GM12878 (cell line): ENCODE measurements around the gene JOSD2. TPM values are rescaled to one million over a fixed set of nuclear protein-coding genes. Genes with fewer than 3 reads are reported as not detected.

Experiments used
- ATAC-seq: fragments of 200-7000 bp; cut with Tn5 transposase; 3 replicates; pipeline ENCODE4 v1.9.1; 2020; ENCODE audit warnings: mild to moderate bottlenecking, moderate library complexity
- BruUV-seq: library from RNA; stranded (reverse); fragments of 400-500 nt; replicated peaks from 2 replicates; lab custom pipeline; 2021; lab: Mats Ljungman, UMichigan
- CTCF ChIA-PET: fragments of 300-600 bp; sonication (Branson Sonifier 250); formaldehyde crosslinking; extraction: SDS; loops from one replicate; lab custom pipeline; 2021; ENCODE audit warnings: inconsistent platforms; lab: Yijun Ruan, JAX
- POLR2A ChIA-PET: fragments of 350-600 bp; formaldehyde crosslinking; extraction: SDS; loops from one replicate; lab custom pipeline; 2021; ENCODE audit warnings: inconsistent platforms; lab: Charles Lee
- RAD21 ChIA-PET: fragments of 300-600 bp; sonication (Branson Sonifier 250); formaldehyde crosslinking; loops from one replicate; lab custom pipeline; 2023; ENCODE audit warnings: antibody characterized with exemption; ENCODE audit not compliant: unreplicated experiment; lab: Charles Lee
- SMC1A ChIA-PET: fragments of 300-600 bp; sonication (Branson Sonifier 250); formaldehyde crosslinking; loops from one replicate; lab custom pipeline; 2023; ENCODE audit not compliant: unreplicated experiment, uncharacterized antibody; lab: Charles Lee
- DNase-seq: peaks from one replicate; pipeline ENCODE4 v3.0.0-alpha.2; 2011; ENCODE audit warnings: low read depth, low spot score
- FAIRE-seq: peaks from 3 replicates; lab custom pipeline; 2011; peaks lifted over from hg19 to GRCh38; lab: Jason Lieb, UNC
- H2AFZ ChIP-seq: 2 replicates; pipeline ENCODE4 v1.6.0; 2011; ENCODE audit warnings: low read depth, low read length, control low read depth; ENCODE audit not compliant: control insufficient read depth
- H3K27ac ChIP-seq: 2 replicates; pipeline ENCODE4 v1.5.1; 2011; ENCODE audit warnings: control low read depth; ENCODE audit not compliant: control insufficient read depth, insufficient read depth
- H3K27me3 ChIP-seq, 2 experiments: replicated peaks in 1 of 2; 2 replicates each; pipeline versions ENCODE4 v1.6.0 to v1.6.1; 2011; ENCODE audit warnings: low read length in 1 of 2; ENCODE audit not compliant: control insufficient read depth in 2 of 2, insufficient read depth in 2 of 2
- H3K36me3 ChIP-seq, 2 experiments: 2 replicates each; pipeline ENCODE4 v1.5.1; 2011; ENCODE audit warnings: low read length in 1 of 2; ENCODE audit not compliant: control insufficient read depth in 2 of 2, insufficient read depth in 2 of 2
- H3K4me1 ChIP-seq: 2 replicates; pipeline ENCODE4 v1.6.1; 2011; ENCODE audit warnings: mild to moderate bottlenecking, low read length, moderate library complexity, mixed read lengths; ENCODE audit not compliant: control insufficient read depth, insufficient read depth
- H3K4me2 ChIP-seq: 2 replicates; pipeline ENCODE4 v1.6.0; 2011; ENCODE audit warnings: control low read depth; ENCODE audit not compliant: control insufficient read depth, insufficient read depth
- H3K4me3 ChIP-seq: fragments of 200-600 bp; sonication (generic); 2 replicates; pipeline ENCODE4 v1.5.1; 2016
- H3K79me2 ChIP-seq: 2 replicates; pipeline ENCODE4 v1.6.0; 2011; ENCODE audit warnings: low read length; ENCODE audit not compliant: control insufficient read depth, insufficient read depth
- H3K9ac ChIP-seq: 2 replicates; pipeline ENCODE4 v1.8.0; 2011; ENCODE audit warnings: low read length, control low read depth, mixed read lengths; ENCODE audit not compliant: control insufficient read depth, insufficient read depth
- H3K9me3 ChIP-seq: replicated peaks from 3 replicates; pipeline ENCODE4 v1.5.1; 2011; ENCODE audit warnings: mild to moderate bottlenecking, low read length; ENCODE audit not compliant: control insufficient read depth, insufficient read depth
- H4K20me1 ChIP-seq: 2 replicates; pipeline ENCODE4 v1.6.0; 2011; ENCODE audit not compliant: control insufficient read depth, insufficient read depth
- CBX3 ChIP-seq: fragments of 200-600 bp; sonication (generic); IDR thresholded peaks from 2 replicates; pipeline ENCODE4 v1.6.1; 2016; ENCODE audit warnings: low read depth, borderline replicate concordance
- ESRRA ChIP-seq: IDR thresholded peaks from 2 replicates; pipeline ENCODE4 v1.6.1; 2012; ENCODE audit warnings: mild to moderate bottlenecking, low read length, improper control_type of control experiment
- HDAC6 ChIP-seq: fragments of 200-600 bp; sonication (generic); IDR thresholded peaks from one replicate; pipeline ENCODE4 v1.8.0; 2017; ENCODE audit warnings: antibody characterized with exemption; ENCODE audit not compliant: unreplicated experiment
- NFYB ChIP-seq: IDR thresholded peaks from 2 replicates; pipeline ENCODE4 v1.6.1; 2011; ENCODE audit warnings: low read depth, mild to moderate bottlenecking, low read length, improper control_type of control experiment, moderate library complexity; ENCODE audit not compliant: insufficient read depth
- POLR2AphosphoS5 ChIP-seq: IDR thresholded peaks from 2 replicates; pipeline ENCODE4 v1.6.1; 2011; ENCODE audit warnings: mild to moderate bottlenecking, low read length, inconsistent platforms
- RUNX3 ChIP-seq: IDR thresholded peaks from 2 replicates; pipeline ENCODE4 v1.6.1; 2012; ENCODE audit warnings: low read length, inconsistent platforms
- SPI1 ChIP-seq: IDR thresholded peaks from 2 replicates; pipeline ENCODE4 v1.6.1; 2011; ENCODE audit warnings: low read depth, mild to moderate bottlenecking, low read length, moderate library complexity, borderline replicate concordance; ENCODE audit not compliant: insufficient read depth
- ZNF384 ChIP-seq: IDR thresholded peaks from 2 replicates; pipeline ENCODE4 v1.6.1; 2012; ENCODE audit warnings: low read depth, mild to moderate bottlenecking, low read length, improper control_type of control experiment, borderline replicate concordance
- WGBS: methylation state at CpG from one replicate; pipeline ENCODE4 v1.1.6; 2016; ENCODE audit warnings: low lambda C conversion rate; ENCODE audit not compliant: insufficient replicate concordance, insufficient coverage; ENCODE audit errors: missing lambda C conversion rate; 5-methylcytosine and 5-hydroxymethylcytosine counted together
- in situ Hi-C: fragments of 300-500 bp; cut with MboI; formaldehyde crosslinking; loops from 9 replicates; pipeline ENCODE4 v1.14.3; 2018; ENCODE audit warnings: mixed read lengths
- intact Hi-C: fragments of 100-400 bp; cut with micrococcal nuclease; formaldehyde crosslinking; loops from one replicate; pipeline ENCODE4 v1.14.2; 2022; ENCODE audit not compliant: unreplicated experiment
- polyA plus RNA-seq, 11 experiments: library from polyadenylated mRNA; depleted of rRNA in 4 of 11; unstranded in 6 of 11; stranded (reverse) in 5 of 11; fragments of >200 nt; fragmentation: Nextera tagmentation in 4 of 11; fragmentation: Illumina TruSeq in 1 of 11; extraction: Ambion mirVana in 4 of 11; extraction: Trizol in 1 of 11; gene quantifications; 1 replicate in 1 of 11; 2 replicates in 10 of 11; pipeline versions ENCODE4 v1.2.1 to v1.2.3, GENCODE V29; 2011 to 2016; ENCODE audit warnings: inconsistent platforms in 2 of 11, missing spikeins in 2 of 11, low read depth in 1 of 11
- total RNA-seq, 4 experiments: library from RNA; depleted of rRNA in 3 of 4; stranded (reverse); fragments of >200 nt in 3 of 4; fragmentation: Illumina TruSeq in 1 of 4; extraction: Trizol in 1 of 4; gene quantifications; 2 replicates each; pipeline versions ENCODE4 v1.2.1 to v1.2.3, GENCODE V29; 2013 to 2021
- TF ChIP-seq, protein P1 (sequence below): IDR thresholded peaks from 2 replicates; pipeline ENCODE4 v1.6.1; 2011; ENCODE audit warnings: borderline replicate concordance, low read depth, mild to moderate bottlenecking, moderate library complexity, mixed read lengths, low read length; ENCODE audit not compliant: insufficient read depth; ENCODE audit errors: extremely low read length
- TF ChIP-seq, protein P2 (sequence below), 3 experiments: IDR thresholded peaks in 2 of 3; conservative IDR thresholded peaks in 1 of 3; 2 replicates each; pipeline ENCODE4 v1.5.1; 2011; ENCODE audit warnings: low read depth in 3 of 3, low read length in 3 of 3, mild to moderate bottlenecking in 3 of 3, control low read depth in 2 of 3, moderate library complexity in 2 of 3, inconsistent platforms in 1 of 3, mixed read lengths in 1 of 3; ENCODE audit not compliant: control insufficient read depth in 2 of 3, insufficient read depth in 1 of 3; ENCODE audit errors: extremely low read depth in 1 of 3
- TF ChIP-seq, protein P3 (sequence below): fragments of 450-650 bp; IDR thresholded peaks from 2 replicates; pipeline ENCODE4 v1.6.1; 2018; ENCODE audit warnings: mild to moderate bottlenecking, low read depth, moderate library complexity; ENCODE audit not compliant: partially characterized antibody

JOSD2 gene
- total and polyA plus RNA-seq, 10 of the 15 experiments (the other 5 are each of a cell fraction or from before 2014, with no cell fraction given), result 0.91 to 26.7 (median 13.0) TPM

DNA sequence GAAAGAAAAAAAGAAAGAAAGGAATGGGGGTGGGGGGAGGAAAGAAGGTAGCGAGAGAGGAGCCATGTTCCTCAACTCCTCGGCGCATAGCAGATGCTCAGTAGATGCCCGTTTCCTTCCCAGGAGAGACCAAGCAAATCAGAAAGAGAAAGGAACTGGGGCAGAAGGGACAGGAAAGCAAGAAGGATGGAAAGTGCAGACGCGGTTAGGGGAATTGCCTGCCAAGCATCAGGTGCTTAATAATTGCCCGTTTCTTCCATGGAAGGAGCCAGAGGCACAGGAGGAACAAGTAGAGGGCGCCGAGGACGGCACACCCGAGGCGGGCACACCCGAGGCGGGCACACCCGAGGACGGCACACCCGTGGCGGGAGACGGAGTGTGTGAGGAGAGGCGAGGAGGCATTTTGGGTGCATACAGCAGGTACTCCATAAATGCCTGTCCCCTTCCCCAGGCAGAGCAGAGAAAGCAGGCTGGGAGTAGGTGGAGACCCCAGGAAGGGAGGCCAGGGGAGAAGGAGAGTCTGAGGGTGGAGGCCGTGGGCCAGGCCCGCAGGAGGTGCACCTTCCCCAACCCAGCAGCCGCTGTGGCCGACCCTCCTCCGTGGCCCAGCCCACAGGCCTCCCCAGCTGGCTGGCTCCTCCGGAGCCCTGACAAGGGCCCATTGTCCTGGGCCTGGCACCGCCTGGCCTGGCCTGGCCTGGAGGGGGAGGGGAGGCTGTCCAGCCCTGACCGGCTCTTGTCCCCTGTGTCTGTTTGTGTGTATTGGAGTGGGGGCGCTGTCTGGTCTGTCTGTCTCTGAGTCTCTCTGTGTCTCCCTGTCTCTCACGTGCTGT is 14.6 kb downstream of the JOSD2 start:
- TF ChIP-seq ZNF384 (no peak), HDAC6 (no peak), NFYB (no peak), RUNX3 (no peak), POLR2AphosphoS5 (no peak), ESRRA (no peak), CBX3 (no peak), SPI1 (no peak)
- TF ChIP-seq, protein P1, sequence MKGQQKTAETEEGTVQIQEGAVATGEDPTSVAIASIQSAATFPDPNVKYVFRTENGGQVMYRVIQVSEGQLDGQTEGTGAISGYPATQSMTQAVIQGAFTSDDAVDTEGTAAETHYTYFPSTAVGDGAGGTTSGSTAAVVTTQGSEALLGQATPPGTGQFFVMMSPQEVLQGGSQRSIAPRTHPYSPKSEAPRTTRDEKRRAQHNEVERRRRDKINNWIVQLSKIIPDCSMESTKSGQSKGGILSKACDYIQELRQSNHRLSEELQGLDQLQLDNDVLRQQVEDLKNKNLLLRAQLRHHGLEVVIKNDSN, result no peak
- TF ChIP-seq, protein P2, sequence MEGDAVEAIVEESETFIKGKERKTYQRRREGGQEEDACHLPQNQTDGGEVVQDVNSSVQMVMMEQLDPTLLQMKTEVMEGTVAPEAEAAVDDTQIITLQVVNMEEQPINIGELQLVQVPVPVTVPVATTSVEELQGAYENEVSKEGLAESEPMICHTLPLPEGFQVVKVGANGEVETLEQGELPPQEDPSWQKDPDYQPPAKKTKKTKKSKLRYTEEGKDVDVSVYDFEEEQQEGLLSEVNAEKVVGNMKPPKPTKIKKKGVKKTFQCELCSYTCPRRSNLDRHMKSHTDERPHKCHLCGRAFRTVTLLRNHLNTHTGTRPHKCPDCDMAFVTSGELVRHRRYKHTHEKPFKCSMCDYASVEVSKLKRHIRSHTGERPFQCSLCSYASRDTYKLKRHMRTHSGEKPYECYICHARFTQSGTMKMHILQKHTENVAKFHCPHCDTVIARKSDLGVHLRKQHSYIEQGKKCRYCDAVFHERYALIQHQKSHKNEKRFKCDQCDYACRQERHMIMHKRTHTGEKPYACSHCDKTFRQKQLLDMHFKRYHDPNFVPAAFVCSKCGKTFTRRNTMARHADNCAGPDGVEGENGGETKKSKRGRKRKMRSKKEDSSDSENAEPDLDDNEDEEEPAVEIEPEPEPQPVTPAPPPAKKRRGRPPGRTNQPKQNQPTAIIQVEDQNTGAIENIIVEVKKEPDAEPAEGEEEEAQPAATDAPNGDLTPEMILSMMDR (IDR thresholded peaks at IDR 0.05 in 2 of 3, conservative IDR thresholded peaks at IDR 0.05 in 1 of 3; ENCODE audit: control insufficient read depth in 2 of 3, extremely low read depth in 1 of 3, insufficient read depth in 1 of 3, low read depth in 3 of 3, low read length in 3 of 3), result no peak
- TF ChIP-seq, protein P3, sequence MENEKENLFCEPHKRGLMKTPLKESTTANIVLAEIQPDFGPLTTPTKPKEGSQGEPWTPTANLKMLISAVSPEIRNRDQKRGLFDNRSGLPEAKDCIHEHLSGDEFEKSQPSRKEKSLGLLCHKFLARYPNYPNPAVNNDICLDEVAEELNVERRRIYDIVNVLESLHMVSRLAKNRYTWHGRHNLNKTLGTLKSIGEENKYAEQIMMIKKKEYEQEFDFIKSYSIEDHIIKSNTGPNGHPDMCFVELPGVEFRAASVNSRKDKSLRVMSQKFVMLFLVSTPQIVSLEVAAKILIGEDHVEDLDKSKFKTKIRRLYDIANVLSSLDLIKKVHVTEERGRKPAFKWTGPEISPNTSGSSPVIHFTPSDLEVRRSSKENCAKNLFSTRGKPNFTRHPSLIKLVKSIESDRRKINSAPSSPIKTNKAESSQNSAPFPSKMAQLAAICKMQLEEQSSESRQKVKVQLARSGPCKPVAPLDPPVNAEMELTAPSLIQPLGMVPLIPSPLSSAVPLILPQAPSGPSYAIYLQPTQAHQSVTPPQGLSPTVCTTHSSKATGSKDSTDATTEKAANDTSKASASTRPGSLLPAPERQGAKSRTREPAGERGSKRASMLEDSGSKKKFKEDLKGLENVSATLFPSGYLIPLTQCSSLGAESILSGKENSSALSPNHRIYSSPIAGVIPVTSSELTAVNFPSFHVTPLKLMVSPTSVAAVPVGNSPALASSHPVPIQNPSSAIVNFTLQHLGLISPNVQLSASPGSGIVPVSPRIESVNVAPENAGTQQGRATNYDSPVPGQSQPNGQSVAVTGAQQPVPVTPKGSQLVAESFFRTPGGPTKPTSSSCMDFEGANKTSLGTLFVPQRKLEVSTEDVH, result no peak
- ChIA-PET POLR2A (no interaction called here), RAD21 (no interaction called here), CTCF (no interaction called here), SMC1A (no interaction called here)
- intact Hi-C loops (no loop called here), in situ Hi-C loops (no loop called here)
- FAIRE-seq (no peak), ATAC-seq (no peak), DNase-seq (no peak)
- H3K27me3 ChIP-seq, result no peaks in the 10 kb centered on the region
- no peaks in the 10 kb centered on the region for H4K20me1 ChIP-seq
- BruUV-seq, result no TSS peak
- no peak overlapping the region for H3K27ac ChIP-seq
- 70% methylated on average over 29 of the region's 30 CpGs for WGBS
- no peak overlapping the region for H3K4me2 ChIP-seq
- no peaks in the 10 kb centered on the region for H3K4me1 ChIP-seq
- H3K36me3 ChIP-seq, result no peaks in the 10 kb centered on the region
- H3K9me3 ChIP-seq, result no peaks in the 10 kb centered on the region
- H3K79me2 ChIP-seq, result no peaks in the 10 kb centered on the region
- no peak overlapping the region for H3K9ac ChIP-seq
- H3K4me3 ChIP-seq, result no peak overlapping the region
- no peak overlapping the region for H2AFZ ChIP-seq
